Mucosa of gallbladder (tissue), 1 donor: ENCODE measurements around the gene SPIRE2. TPM values are rescaled to one million over a fixed set of nuclear protein-coding genes. Genes with fewer than 3 reads are reported as not detected.
"Not testable (repeated sequence)": the region's sequence is repeated elsewhere in the genome, so short reads cannot be mapped to it uniquely, and the experiment has no call there.

Experiments
- DNase-seq: peaks from one replicate; pipeline ENCODE4 v3.0.0-alpha.2; 2020; ENCODE audit warnings: low spot score
- total RNA-seq: library from RNA; stranded (reverse); gene quantifications from one replicate; pipeline ENCODE4 v1.2.1, GENCODE V29; 2021
- donor health status: DM: no; HTN: no; CAD: no.

The SPIRE2 gene, protein sequence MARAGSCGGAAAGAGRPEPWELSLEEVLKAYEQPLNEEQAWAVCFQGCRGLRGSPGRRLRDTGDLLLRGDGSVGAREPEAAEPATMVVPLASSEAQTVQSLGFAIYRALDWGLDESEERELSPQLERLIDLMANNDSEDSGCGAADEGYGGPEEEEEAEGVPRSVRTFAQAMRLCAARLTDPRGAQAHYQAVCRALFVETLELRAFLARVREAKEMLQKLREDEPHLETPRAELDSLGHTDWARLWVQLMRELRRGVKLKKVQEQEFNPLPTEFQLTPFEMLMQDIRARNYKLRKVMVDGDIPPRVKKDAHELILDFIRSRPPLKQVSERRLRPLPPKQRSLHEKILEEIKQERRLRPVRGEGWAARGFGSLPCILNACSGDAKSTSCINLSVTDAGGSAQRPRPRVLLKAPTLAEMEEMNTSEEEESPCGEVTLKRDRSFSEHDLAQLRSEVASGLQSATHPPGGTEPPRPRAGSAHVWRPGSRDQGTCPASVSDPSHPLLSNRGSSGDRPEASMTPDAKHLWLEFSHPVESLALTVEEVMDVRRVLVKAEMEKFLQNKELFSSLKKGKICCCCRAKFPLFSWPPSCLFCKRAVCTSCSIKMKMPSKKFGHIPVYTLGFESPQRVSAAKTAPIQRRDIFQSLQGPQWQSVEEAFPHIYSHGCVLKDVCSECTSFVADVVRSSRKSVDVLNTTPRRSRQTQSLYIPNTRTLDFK
- 19.9 TPM for total RNA-seq

DNA sequence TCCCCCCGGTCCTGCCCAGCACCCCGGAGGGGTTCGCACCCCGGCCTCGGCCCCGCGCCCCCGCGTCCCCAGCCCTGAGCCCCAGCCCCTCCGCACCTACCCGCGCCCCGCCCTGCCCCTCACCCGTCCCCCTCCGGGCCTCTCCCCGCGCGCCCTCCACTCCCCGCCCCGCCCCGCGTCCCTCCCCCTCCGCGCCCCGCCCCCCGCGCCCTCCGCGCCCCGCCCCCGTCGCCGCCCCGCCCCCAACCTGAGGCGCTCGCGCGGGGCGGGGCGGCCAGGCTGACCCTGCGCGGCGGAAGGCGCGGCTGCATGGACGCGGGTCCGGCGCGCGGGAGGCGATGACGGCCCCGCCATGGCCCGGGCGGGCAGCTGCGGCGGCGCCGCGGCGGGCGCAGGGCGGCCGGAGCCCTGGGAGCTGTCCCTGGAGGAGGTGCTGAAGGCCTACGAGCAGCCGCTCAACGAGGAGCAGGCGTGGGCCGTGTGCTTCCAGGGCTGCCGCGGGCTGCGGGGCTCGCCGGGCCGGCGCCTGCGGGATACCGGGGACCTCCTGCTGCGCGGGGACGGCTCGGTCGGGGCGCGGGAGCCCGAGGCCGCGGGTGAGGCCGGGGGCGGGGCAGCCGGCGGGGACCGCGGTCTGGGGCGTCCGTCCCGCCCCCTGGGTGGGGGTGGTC is at the start of gene SPIRE2:
Gene SPIRE2, plus strand, starts transcription at position 277 of the 671 bp plus-strand sequence. Its CDS starts 76 bp downstream, at position 353.
- peak; percentile 80 for DNase-seq

DNA sequence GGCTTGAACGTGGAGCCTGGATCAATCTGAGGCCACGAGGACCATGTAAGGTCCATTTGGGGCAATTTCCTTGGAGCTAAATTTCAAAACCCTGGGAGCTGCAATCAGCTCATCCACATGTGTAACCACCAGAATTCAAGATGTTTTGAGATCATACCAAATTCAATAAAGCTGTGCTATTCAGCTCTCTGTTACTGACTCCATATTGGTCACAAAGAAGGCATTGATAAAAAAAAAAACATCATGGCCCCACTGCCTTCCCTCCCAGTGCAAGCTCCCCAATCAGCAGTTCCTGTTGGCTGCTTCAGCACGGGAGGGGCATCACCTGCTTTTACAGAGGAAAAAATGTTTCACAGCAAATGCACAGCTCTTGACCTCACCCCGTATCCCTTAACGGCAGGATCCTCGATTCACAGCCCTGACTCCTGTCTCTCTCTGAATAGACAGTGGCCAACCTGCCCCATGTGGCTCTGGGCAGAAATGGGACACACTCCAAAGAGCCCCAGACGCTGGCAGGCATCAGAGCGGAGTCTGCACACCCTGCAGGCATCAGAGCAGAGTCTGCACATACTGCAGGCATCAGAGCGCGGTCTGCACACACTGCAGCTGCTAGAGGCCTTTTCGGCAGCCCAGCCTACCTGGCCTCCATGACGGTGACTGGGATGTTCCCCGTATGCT is 48.9 kb upstream of the SPIRE2 start:
- no peak for DNase-seq

DNA sequence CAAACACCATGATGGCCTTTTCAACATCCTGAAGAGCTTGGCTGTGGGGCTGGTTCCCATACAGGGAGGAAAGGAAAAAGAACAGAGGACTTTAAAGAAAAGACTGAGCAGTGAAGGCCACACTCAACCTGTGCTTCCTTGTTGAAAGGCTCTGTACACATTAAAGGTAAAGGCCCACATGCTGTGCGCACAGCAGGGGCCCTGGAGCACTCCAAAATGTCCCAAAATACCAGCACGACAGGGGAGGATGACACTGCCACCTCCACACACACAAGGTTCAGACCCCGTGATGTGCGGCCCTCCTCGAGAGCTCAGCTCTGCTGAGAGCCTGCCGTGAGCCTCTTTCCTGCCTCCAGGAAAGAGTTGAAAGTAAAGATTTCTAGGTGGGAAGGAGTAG is 48.4 kb upstream of the SPIRE2 start:
- DNase-seq: no peak

DNA sequence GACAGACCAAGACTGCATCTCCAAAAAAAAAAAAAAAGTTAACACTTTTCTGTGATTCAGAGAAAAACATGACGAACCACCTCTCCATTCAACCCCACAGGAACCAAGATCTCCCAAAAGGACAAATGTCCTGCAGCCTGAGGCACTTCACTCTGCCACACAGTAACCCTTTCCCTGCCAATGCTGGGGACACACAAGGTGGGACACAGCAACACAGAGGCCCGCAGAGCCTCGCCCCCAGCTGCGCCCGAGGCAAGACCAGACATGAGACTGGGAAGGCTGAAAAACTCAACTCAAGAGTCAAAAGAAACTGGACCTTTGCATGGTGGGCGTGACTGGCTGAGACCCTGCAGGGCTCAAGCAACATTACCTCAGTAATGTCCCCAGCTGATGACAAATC is 45.8 kb upstream of the SPIRE2 start:
- no peak for DNase-seq

DNA sequence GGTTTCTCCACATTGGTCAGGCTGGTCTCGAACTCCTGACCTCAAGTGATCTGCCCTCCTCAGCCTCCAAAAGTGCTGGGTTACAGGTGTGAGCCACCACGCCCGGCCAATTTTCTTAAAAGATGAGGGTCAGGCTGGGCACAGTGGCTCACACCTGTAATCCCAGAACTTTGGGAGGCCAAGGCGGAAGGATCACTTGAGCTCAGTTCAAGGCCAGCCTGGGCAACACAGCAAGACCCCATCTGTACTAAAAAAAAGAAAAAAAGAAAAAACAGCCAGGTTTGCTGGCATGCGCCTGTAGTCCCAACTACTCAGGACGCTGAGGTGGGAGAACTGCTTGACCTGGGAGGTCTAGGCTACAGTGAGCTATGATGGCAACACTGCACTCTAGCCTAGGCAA is 44.3 kb upstream of the SPIRE2 start:
- DNase-seq: not testable (repeated sequence)

DNA sequence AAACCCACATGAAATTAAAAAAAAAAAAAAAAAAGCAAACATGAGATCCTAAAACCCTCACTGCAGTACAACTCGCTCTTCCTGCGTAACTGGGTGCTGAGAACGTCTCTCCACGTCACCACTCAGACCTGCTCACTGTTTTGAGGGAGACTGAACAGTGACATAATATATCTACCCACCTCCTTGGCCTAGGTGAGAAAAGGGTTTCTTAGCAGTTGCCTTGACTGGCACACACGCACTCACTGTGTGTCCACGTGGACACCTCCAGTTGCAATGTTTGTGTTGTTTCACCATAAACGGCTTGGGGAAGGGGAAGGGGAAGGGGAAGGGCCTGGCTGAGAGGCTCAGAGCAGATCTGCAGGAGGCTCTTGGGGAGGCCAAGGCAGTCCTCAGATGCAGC is 43.9 kb upstream of the SPIRE2 start:
- no peak for DNase-seq

DNA sequence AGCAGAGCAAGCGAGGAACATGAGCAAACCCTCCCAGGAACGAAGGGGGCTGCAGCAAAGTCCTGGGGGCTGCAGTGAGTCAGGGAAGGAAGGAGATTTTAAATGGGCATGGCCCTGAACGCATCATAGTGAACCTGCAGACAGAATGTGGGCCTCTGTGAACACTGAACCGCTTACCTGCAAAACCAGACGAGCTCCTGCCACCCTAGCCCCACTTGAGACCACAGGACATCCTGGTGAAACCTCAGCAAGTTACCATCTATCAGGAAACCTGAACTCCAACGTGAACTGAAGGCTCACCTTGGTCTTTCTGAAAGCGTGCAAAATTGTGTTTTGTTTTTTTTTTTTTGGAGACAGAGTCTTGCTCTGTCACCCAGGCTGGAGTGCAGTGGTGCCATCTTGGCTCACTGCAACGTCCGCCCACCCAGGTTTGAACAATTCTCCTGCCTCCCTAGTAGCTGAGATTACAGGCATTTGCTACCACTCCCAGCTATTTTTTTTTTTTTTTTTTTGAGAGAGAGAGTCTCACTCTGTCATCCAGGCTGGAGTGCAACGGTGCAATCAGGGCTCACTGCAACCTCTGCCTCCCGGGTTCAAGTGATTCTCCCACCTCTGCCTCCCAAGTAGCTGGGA is 42.6 kb upstream of the SPIRE2 start:
- peak; percentile 12 for DNase-seq

DNA sequence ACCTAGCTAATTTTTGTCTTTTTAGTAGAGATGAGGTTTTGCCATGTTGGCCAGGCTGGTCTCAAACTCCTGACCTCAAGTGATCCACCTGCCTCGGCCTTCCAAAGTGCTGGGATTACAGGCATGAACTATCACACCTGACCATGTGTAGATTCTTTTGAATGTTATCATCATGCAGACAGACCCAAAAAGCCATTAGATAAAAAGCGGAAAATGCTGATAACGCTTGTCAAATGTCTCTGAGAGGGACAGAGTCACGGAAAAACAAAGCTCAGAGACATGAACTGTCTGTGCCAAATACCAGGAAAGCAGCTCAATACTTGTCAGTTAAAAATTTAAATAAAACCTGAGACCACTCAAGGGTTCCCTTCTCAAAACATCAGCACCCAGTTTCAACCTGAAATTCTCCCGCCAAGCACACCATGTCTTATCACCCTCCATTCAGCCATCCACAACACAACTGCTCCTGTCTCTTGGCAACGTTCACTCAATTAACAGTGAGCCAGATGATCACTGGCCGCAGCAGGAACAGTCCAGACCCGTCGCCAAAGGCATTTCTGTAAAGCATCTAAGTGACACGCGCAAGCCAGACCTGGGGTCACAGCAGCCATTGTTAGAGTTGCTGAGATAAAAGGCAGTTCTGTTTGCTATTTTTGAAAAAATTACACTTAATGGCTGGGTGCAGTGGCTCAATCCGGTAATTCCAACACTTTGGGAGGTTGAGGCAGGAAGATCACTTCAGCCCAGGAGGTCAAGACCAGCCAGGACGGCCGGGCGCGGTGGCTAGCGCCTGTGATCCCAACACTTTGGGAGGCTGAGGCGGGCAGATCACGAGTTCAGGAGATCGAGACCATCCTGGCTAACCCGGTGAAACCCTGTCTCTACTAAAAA is 41.6 kb upstream of the SPIRE2 start:
- no peak for DNase-seq

DNA sequence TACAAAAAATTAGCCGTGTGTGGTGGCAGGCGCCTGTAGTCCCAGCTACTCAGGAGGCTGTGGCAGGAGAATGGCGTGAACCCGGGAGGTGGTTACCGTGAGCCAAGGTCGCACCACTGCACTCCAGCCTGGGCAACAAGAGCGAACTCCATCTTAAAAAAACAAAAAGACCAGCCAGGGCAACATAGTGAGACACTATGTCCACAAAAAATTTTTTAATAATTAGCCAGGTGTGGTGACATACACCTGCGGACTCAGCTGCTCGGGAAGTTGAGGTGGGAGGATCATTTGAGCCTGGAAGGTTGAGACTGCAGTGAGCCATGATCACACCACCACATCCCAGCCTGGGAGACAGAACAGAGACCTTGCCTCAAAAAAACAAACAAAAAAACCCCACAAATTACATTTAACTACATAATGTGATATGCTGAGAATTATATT is 40.9 kb upstream of the SPIRE2 start:
- no peak for DNase-seq

DNA sequence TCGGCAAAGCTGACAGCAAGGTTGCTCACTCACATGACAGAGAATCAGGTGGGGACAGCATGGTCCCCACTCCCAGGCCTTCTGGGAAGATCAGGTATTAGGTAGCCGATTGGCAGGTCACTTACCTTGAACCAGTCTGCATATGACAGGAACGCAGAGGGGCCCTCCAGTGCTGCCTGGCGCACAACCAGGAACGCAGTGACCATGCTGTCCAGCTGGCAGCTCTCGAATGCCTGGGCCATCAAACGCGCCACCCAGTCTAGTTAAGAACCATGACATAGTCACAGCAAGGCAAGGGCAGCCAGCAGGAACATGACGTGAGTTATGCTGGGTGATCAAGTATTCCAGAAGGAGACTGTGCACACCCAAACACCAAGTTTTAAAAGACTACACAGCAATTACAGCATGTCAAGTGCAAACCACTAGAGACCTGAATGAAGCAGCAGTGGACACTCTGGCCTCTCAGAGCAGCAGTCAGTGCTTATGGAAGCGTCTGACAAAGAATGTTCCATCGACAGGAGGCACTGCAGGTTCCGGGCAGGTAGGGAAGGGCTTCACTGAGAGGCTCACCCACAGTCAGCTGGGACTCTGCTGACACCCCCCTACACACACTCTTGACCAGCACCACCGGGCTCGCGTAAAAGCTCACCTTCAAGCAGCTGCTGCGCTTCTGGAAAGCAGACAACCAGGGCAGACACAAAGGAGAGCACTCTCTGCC is 36.8 kb upstream of the SPIRE2 start:
- no peak for DNase-seq

DNA sequence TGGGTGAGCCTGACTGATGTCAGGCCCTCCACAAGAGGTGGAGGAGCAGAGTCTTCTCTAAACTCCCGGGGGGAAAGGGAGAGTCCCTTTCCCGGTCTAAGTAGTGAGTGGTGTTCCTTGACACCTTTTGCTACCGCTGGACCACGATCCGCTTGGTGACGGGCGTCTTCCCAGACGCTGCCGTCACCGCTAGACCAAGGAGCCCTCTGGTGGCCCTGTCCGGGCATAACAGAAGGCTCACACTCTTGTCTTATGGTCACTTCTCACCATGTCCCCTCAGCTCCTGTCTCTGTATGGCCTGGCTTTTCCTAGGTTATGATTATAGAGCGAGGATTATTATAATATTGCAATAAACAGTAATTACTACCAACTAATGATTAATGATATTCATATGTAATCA is 35.2 kb upstream of the SPIRE2 start:
- DNase-seq: peak; percentile 66

DNA sequence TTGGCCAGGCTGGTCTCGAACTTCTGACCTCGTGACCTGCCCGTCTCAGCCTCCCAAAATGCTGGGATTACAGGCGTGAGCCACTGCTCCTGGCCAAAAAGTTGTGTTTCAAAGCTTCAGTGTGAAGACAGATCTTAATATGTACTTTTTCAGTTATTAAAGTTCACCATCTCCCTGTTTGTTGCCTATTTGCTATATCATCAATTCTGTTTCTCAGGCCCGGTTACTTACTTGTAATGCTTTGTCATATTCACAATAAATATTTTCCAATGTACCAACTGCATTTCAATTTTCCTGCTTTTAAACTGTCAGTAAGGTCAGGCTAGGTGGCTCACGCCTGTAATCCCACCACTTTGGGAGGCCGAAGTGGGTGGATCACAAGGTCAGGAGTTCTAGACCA is 34.3 kb upstream of the SPIRE2 start:
- DNase-seq: no peak

DNA sequence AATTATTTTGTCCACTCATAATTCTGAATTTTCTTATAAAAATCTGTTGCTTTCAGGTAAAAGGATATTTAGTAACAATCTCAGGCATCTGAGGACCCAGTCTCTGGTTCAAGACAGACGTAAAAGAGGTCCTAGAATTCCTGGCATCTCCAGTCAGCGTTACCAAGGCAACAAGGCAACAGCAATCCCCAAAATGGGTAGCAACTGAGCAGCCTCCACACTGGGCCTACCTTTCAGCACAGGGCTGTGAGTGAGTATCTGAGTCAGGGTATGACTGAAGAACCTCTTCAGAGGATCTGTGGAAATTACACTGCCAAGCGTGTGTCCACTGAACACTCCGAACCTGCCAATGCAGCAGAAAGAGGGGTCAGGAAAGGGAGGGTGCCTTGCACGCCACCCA is 32.6 kb upstream of the SPIRE2 start:
- no peak for DNase-seq

DNA sequence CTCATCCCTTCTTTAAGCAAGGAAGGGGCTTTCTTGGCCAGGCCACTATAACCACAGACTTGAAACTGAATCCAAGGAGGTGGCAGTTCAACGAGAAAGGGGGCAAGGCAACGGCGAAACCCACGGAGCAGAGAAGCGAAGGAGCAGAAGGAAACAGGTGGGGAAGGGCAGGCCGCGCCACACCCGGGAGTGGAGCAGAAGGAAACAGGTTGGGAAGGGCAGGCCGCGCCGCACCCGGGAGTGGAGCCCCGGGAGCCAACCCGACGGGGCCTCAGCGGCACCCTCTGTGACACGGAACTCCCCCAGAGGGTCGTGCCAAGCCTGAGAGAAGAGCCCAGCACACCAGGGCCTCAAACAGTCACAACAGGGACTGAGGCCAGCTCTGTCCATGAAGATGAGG is 32.2 kb upstream of the SPIRE2 start:
- DNase-seq: no peak

DNA sequence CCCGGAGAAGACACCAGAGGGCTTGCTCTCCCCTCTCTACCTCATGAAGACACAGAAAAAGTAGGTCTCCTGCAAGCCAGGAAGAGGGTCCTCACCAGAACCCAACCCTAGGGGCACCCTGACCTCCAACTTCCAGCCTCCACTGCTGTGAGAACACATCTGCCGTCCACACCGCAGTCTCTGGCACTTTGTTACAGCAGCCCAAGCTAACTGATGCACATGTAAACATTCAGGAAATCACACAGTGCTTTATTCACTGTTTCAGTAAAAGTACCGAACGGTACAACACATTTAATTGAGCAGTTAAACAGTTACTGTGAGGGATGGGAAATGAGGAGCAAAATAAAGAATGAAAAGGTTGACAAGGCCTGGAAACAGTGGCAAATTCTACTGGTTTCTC is 30.1 kb upstream of the SPIRE2 start:
- DNase-seq: no peak

DNA sequence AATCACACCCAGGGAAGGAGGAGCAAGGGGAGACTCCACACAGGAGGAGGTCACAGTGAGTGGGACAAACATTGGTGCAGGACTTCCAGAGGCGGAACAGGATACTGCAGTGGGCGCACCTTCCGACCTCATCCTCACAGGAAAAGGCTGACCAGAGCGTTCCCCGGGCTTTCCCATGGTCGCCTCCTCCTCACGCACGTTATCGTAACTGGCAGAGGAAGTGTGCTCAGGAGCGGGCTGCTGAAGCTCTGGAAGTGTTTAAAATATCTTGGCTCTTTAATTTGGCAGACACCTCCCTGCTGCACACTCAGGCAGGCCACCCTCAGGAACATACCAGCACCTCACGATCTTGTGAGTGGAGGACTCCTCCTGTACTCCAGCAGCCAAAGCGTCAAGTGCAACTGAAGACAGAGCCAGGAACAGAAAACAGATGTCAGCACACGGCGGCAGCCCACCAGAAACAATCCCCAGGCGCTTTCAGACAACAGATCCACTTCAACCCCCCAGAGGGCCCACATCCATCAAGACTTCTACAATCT is 29.4 kb upstream of the SPIRE2 start:
- DNase-seq: no peak

DNA sequence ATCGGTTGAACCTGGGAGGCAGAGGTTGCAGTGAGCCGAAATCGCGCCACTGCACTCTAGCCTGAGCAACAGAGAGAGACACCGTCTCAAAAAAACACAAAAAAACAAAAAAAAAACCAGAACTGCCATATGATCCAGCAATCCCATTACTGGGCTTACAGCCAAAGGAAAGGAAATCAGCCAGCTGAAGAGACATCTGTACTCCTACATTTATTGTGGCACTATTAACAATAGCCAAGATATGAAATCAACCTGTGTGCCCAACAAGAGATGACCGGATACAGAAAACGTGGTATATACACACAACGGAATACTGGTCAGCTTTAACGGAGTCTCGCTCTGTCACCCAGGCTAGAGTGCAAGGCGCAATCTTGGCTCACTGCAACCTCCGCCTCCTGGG is 26.5 kb upstream of the SPIRE2 start:
- DNase-seq: no peak

DNA sequence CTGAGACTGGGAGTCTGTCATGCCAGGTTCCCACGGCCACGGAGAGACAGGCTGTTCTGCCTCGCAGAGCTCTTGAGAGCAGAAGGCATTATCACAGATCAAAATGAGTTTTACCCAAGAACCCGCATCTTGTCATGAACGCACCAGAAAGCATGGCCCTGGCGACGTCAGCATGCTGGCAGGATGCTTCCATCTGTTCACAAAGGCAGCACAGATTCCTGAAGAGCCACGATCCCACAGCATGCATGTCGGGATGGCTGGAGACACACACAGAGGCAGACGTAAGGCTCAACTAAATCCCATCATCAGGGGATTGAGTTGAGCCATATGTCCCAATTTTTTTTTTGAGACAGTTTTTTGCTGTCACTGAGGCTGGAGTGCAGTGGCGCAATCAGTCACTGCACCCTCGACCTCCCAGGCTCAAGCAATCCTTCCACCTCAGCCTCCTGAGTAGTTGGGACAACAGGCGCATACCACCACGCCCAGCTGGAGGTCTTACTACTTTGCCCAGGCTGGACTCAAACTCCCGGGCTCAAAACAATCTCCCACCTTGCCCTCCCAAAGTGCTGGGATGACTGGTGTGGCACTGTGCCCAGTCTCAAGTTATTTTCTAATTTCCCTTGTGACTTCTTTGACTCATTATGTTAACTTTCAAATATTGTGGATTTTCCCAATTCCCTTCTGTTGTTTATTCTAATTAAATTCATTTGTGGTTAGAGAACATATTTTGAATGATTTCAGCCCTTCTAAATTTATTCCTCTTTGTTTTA is 23.0 kb upstream of the SPIRE2 start:
- no peak for DNase-seq
